GM12873 (cell line): ENCODE results near the gene CLCA4.

Source experiments
- CTCF ChIP-seq: IDR thresholded peaks from 2 replicates; pipeline ENCODE4 v1.5.1; 2012; ENCODE audit warnings: low read depth, mild to moderate bottlenecking, moderate library complexity, low read length, control low read depth; ENCODE audit not compliant: insufficient read depth; ENCODE audit errors: missing control alignments

CLCA4 gene

GRCh38 chr1:86537928-86538695 is 8.8 kb upstream of the CLCA4 start:
- no peak for TF ChIP-seq CTCF

GRCh38 chr1:86538775-86539174 is 8.1 kb upstream of the CLCA4 start:
- TF ChIP-seq CTCF = no peak

GRCh38 chr1:86541859-86542258 is 5.0 kb upstream of the CLCA4 start:
- no peak for TF ChIP-seq CTCF

DNA sequence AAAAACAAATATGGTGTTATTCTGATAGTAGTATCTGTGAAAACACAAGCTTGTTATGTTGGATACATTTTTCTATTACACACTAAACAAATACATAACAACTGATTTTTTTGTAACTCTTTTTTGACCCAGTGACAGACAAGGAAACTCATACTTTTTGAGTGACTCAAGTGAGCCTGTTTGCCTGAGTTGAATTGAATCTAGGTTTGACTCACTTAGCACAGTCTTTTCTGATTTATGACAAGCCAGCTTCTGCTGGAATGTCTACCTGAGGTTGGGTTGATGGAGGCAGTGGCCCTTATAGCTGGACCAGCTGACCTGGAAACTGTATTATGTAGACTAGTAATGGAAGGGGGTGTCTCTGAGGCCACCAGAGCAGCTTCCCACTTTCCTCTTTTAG is 4.2 kb upstream of the CLCA4 start:
- no peak for TF ChIP-seq CTCF

DNA sequence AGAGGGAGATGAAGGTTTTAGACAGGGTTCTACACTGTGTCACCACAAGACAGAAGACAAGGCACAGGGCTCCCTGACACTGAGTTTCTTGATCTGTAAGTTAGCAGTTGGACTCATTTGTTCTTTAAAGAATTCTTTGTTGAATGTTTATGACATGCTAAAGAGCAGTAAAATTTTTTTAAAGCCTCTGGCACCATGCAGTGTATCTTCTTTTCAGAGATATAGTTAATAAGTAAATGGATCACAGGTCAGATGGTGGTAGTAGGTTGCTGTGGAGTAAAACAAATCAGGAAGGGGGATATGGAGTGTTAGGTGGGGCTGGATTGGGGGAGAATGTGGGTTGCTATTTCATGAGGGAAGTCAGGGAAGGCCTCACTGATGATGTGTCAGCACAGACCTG is 2.0 kb downstream of the CLCA4 start:
- no peak for TF ChIP-seq CTCF

DNA sequence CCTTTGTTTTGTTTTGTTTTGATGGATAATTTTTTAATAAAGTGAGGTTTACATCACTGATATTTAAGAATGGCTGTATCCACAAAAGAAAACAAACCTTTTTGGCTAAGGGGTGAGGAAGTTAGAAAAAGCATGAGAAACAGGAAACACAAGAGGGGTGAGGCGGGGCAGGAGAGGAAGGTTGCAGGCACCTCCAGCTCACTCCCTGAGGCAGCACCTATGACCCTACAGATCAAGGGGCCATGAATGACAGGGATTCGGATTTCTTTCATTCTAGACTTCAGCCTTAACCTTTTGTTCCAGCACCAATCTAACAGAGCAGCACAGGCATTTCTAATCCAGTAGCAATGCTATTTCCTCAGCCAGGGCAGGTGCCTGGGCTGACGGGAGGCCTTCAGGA is 4.4 kb downstream of the CLCA4 start:
- no peak for TF ChIP-seq CTCF

GRCh38 chr1:86552376-86552775 is 5.5 kb downstream of the CLCA4 start:
- TF ChIP-seq CTCF = no peak

DNA sequence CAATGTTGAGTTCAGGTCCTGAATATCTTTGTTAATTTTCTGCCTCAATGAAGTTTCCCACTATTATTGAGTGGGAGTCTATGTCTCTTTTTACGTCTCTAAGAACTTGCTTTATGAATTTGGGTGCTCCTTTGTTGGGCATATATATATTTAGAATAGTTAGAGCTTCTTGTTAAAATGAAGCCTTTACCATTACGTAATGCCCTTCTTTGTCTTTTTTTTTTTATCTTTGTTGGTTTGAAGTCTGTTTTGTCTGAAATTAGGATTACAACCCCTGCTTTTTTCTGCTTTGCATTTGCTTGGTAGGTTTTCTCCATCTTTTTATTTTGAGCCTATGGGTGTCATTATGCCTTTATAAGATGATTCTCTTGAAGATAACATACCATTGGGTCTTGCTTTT is 10.9 kb downstream of the CLCA4 start:
- no peak for TF ChIP-seq CTCF
